Activated CD4-positive, alpha-beta T cell treated with anti-CD3 and anti-CD28 coated beads, Interleukin-2, amount 50 U/mL, for 1 hour (primary cell): ENCODE measurements around the gene NQO1.
"Not testable (repeated sequence)": the region's sequence is repeated elsewhere in the genome, so short reads cannot be mapped to it uniquely, and the experiment has no call there.

Source experiments
- DNase-seq: peaks from one replicate; pipeline ENCODE4 v3.0.0-alpha.2; 2020

NQO1 gene

DNA sequence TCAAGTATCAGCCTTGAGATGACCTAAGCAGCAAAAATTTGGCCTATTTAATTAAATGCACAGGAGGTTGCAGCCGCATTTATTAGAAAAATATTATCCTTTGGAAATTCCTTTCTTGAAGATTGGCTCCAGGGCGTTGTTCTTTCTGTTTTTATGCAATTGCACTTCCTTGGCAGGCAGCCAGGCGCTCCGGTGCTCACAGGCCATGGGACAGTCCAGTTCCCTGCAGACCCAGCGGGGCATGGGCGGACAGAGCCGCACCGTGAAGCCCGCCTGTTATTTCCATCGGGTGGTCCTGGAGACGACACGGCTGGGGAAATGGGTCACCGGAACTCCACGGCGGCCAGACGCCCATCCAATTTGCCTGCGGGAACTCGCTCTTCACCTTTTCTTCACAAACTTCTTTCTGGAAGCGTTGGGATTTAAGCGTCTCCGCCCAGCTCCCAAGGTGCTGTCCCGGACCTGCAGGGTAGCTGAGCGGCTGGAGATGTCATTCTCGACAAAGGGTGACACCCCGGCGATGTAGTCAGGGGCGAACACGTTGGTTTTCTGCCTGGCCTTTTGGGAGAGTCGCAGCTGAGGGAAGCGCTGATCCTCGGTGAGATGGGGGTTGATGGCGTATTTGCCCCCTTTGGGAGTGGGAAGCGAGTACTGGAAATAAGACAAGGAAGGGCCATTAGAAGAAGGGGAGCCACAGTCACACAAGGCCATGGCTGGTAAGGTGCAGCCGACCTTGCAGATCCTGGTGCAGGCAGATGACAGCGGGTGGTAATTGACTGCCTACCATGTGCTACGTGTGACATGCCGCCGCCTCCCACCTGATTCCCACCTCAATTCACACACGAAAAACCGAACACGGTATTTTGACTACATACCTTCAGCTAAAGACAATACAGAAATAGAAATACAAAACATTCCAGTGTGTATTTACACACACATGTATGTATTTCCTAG is 15.9 kb upstream of the NQO1 start:
- DNase-seq = no peak

- DNase-seq = no peak
Measured at GRCh38 chr16:69741519-69741918, 15.2 kb upstream of the NQO1 start.

DNA sequence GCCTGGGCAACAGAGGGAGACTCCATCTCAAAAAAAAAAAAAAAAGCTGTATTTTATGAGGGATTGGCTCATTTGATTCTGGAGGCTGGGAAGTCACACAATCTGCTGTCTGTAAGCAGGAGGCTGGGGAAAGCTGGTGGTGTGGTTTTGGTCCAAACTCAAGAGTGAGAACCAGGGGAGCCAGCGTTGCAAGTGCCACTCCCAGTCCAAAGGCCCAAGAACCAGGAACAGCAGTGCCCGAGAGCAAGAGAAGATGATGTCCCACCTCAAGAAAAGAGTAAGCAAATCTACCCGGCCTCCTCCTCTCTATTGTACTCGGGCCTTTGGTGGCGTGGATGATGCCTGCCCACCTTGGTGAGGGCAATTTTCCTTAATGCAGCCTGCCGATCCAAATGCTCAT is 5.7 kb upstream of the NQO1 start:
- DNase-seq = no peak

- not testable (repeated sequence) for DNase-seq
Measured at GRCh38 chr16:69731280-69731679, 4.9 kb upstream of the NQO1 start.

DNA sequence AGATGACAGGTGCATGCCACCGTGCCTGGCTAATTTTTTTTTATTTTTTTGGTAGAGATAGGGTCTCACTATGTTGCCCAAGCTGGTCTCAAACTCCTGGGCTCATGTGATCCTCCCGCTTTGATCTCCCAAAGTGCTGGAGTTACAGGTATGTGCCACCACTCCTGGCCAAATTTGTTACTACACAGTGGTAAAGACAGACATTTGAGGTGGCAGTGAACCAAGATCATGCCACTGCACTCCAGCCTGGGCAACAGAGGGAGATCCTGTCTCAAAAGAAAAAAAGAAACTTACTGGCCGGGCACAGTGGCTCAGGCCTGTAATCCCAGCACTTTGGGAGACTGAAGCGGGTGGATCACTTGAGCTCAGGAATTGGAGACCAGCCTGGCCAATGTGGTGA is 2.7 kb upstream of the NQO1 start:
- not testable (repeated sequence) for DNase-seq

DNA sequence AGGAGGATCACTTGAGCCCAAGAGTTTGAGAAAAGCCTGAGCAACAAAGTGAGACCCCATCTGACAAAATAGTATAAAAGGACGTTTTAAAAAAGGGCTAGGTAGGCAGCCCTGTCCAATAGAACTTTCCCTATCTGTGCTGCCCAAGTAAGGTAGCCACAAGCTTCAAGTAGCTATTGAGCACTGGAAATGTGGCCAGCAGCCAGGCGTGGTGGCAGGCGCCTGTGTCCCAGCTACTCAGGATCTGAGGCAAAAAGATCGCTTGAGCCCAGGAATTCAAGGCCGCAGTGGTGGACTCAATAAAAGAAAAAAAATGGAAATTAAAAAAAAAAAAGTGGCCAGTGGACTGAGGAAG is 1.5 kb upstream of the NQO1 start:
- DNase-seq = no peak

DNA sequence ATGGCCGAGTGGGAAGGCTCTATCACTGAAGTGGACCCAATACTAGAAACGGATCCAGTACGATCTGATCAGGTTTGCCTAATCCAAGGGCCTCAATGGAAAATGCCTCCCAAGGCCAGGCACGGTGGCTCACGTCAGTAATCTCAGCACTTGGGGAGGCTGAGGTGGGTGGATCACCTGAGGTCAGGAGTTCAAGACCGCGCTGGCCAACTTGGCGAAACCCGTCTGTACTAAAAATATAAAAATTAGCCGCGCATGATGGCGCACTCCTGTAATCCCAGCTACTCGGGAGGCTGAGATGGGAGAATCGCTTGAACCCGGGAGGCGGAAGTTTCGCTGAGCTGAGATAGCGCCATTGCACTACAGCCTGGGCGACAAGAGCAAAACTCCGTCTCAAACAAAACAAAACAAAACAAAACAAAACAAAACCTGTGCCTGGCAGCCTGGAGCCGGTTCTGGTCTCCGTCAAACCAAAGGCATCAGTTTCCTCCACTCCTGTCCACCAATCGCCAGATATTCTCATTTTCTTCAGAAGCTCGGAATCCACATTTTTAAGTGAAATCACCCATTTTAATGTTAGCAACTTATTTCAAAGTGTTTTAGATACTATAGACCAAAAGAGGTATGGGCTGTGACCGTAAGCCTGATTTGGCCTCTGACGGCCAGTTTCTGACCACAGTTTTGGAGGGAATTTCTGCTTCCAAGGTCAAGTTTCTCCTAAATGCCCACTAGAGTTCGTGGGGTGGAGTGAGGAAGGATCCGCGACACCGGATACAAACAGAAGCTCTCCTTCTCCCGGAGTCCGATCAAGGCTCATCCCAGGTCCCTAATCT is 664 bp downstream of the NQO1 start:
- DNase-seq = no peak

GRCh38 chr16:69724981-69725479 is 1.3 kb downstream of the NQO1 start:
- DNase-seq = no peak

DNA sequence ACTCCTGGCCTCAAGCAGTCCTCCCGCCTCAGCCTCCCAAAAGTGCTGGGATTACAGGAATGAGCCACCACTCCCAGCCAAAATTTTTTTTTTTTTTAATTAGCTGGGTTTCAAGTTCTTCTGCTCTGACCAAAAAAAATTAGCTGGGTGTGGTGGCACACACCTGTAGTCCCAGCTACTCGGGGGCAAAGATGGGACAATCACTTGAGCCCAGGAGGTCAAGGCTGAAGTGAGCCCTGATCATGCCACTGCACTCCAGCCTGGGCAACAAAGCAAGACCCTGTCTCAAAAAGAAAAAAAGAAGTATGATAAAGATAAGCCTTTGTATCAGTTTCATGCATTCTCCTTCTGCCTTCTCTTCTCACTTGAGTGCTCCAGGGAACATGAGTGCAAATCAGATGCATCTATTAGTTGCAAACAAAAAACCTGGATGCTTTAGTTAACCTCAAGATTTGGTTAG is 1.9 kb downstream of the NQO1 start:
- no peak for DNase-seq

DNA sequence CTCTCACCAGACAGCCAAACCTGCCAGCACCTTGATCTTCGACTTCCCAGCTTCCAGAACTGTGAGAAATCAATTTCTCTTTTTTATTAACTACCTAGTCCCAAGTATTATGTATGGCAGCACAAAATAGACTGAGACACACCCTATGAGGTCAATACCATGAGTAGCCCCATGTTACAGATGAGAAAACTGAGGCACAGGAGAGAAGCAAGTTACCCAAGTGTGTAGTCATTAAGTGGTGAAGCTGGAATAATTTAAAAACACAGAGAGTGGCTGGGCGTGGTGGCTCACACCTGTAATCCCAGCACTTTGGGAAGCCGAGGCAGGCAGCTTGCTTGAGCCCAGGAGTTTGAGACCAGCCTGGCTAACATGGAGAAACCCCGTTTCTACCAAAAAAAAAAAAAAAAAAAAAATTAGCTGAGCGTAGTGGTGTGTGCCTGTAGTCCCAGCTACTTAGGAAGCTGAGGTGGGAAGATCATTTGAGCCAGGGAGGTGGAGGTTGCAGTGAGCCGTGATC is 4.9 kb downstream of the NQO1 start:
- no peak for DNase-seq

DNA sequence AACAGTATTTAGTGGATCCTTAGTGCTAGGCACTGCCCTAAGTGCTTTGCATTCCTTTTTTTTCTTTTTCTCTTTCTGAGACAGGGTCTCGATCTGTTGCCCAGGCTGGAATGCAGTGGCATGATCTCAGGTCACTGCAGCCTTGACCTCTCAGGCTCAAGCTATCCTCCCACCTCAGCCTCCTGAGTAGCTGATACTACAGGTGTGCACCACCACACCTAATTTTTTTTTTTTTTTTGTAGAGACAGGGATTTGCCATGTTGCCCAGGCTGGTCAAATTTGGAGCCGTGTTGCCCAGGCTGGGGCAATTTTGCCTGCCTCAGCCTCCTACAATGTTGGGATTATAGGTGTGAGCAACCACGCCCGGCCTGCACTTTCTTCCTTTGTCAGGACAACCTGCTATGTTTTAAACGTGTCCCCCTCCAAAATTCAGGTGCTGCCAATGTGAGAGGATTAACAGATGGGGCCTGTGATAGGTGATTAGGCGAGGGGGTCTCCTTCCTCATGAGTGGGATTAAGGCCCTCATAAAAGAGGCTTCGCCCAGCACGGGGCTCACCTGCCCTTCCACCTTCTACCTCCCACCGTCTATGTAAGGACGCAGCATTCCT is 5.4 kb downstream of the NQO1 start:
- no peak for DNase-seq

DNA sequence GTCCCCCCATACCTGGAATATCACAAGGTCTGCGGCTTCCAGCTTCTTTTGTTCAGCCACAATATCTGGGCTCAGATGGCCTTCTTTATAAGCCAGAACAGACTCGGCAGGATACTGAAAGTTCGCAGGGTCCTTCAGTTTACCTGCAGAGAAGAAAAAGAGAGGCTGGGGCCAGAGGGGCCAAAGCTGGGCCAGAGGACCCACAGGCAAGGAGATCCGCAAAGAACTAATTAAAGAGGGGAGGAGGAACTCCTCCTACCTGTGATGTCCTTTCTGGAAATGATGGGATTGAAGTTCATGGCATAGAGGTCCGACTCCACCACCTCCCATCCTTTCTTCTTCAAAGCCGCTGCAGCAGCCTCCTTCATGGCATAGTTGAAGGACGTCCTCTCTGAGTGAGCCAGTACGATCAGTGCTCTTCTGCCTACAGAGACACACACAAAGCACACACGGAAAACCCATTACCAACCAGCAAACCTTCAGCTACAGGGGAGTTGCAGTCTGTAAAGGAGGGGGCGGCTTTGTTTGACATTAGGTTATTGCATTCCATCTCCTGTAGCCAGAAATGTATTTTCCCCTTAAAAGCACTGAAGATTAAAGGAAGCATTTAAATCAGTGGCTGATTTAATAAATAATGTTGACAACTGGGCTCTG is 8.1 kb downstream of the NQO1 start:
- no peak for DNase-seq

GRCh38 chr16:69717066-69717465 is 9.3 kb downstream of the NQO1 start:
- no peak for DNase-seq

DNA sequence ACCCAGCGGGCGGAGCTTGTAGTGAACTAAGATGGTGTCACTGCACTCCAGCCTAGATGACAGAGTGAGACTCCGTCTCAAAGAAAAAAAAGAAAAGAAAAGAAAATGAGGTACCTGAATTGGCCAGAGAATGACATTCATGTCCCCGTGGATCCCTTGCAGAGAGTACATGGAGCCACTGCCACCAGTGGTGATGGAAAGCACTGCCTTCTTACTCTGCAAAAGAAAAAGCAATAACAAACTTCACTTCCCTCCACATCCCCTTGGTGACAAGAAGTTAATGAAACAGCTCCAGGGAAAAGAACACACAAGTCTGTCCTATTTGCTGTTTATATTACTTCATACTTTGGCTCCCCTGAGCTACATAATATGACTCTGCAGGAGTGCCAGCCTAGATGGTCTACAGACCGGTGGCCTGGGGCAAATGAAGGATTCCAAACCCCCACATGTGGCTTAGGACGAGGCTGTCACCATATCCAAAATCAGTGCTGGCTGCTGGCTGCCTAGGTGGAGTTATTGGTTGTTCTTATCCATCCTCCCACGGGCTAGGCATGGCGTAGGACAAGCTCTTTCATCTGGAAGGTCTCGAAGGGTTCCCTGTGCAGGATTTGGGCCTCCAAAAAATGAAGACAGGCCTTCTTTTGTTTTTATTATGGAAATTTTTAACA is 13.3 kb downstream of the NQO1 start:
- DNase-seq = no peak

DNA sequence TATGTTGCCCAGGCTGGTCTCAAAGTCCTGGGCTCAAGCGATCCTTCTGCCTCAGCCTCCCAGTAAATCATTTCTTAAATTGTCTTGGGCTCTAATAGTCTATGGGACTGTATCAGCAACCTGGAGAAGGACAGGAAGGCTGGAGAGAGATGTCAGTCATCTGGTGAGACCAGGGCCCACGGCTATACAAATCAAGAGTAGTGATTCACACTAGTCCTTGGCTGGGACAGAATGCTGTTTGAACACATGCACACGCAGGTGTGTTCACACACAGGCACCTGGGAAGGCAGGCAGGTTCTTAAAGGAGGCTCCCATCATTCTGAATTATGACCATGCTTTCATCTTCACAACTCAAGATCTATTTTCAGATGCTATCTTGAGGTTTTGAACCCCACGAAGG is 14.1 kb downstream of the NQO1 start:
- no peak for DNase-seq

DNA sequence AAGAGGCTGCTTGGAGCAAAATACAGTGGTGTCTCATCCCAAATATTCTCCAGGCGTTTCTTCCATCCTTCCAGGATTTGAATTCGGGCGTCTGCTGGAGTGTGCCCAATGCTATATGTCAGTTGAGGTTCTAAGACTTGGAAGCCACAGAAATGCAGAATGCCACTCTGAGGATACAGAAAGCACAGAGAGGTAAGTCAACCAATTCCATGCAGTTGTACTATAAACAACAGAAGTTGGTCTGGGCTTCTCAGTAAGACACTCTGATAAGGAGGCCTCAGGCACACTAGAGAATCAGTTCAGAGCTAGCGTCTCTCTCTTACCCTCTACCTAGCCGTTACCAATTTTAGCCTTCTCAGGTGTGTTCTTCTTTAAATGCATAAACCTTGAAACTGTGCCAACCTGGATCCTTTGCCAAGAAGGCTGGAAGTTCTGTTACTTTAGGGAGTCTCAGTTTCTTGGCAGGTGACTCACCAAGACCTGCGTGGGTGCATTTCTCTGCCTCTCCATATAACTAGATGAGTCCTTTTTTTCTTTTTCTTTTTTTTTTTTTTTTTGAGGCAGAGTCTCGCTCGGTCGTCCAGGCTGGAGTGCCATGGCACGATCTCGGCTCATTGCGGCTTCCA is 15.1 kb downstream of the NQO1 start:
- DNase-seq = no peak

- DNase-seq = no peak
Measured at GRCh38 chr16:69709456-69710084, 16.8 kb downstream of the NQO1 start.

DNA sequence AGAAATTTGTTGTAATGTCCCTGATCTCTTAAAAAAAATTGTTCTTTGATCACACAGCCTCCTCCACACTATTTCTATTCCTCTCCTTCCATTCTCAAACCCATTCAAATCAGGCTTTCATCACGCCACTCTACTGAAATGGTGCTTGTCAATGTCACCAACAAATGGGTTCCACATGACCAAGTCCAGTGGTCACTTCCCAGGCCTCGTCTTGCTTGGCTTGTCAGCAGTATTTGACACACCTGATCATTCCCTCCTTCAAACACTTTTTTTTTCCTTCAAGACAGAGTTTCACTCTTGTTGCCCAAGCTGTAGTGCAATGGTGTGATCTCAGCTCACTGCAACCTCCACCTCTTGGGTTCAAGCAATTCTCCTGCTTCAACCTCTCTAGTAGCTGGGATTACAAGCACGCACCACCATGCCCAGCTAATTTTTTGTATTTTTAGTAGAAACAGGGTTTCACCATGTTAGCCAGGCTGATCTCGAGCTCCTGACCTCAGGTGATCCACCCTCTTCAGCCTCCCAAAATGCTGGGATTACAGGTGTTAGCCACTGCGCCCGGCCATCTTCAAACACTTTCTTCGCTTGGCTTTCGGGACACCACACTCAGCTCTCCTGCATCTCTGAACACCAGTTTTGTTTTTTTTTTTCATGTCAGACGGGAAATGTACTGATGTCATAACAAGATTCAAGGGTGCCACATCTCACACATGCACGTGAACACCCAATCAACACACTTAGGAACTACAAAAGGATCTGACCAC is 18.3 kb downstream of the NQO1 start:
- no peak for DNase-seq

DNA sequence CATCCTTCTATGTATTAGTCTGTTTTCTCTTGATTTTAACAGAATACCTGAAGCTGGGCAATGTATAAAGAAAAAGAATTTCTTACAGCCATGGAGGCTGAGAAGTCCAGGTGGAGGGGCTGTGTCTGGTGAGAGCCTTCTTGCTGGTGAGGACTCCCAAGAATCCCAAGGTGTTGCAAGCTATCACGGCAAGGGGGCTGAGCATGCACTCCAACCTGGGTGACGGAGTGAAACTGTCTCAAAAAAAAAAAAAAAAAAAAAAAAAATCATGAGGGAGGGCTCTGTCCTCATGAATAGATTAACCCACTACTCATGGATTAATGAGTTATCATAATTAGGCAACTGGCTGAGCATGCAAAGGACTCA is 19.4 kb downstream of the NQO1 start:
- no peak for DNase-seq

- no peak for DNase-seq
Measured at GRCh38 chr16:69706256-69706974, 19.9 kb downstream of the NQO1 start.
